Measurements from ENCODE around the gene SAP30L. TPM values are rescaled to one million over a fixed set of nuclear protein-coding genes. Genes with fewer than 3 reads are reported as not detected.

The SAP30L gene
- total and polyA plus RNA-seq, 12 donors = 14.4 to 38.3 (median 33.8) TPM

GRCh38 chr5:154421868-154422267 lies 23.9 kb upstream of the SAP30L start:
- Histone ChIP-seq H3K9me3 (peaks cover 0 to 13% (median 0%) of the 10 kb centered on the region in 11 donors), H3K36me3 (peaks cover 0 to 39% (median 4%) of the 10 kb centered on the region in 9 donors), H3K4me3 (no peak overlapping the region), H3K27ac (no peak overlapping the region), H3K27me3 (no peaks in the 10 kb centered on the region), H3K4me1 (no peaks in the 10 kb centered on the region)
- TF ChIP-seq CTCF (IDR thresholded peaks at IDR 0.05) = peak in 7 of 9 donors; percentile 31 to 50 (median 45)
- ATAC-seq (peak in 1 of 8 donors; percentile 33), DNase-seq (no peak)
- intact Hi-C loops (cut with DNase I) = no loop called here
- WGBS, 2 donors = 50 to 58% methylated on average over 1 of the region's 1 CpG

- H3K4me3 ChIP-seq = no peak overlapping the region
- H3K9me3 ChIP-seq = peaks cover 0 to 13% (median 0%) of the 10 kb centered on the region in 11 donors
- H3K27me3 ChIP-seq = no peaks in the 10 kb centered on the region
- H3K27ac ChIP-seq = no peak overlapping the region
- H3K4me1 ChIP-seq = no peaks in the 10 kb centered on the region
- ATAC-seq = no peak
- intact Hi-C loops (cut with DNase I) = no loop called here
- 86 to 87% methylated on average over 2 of the region's 2 CpGs for WGBS, 2 donors
- DNase-seq = no peak
- H3K36me3 ChIP-seq = peaks cover 0 to 34% (median under 1%) of the 10 kb centered on the region in 9 donors
- TF ChIP-seq CTCF (IDR thresholded peaks at IDR 0.05) = no peak
Observed at GRCh38 chr5:154422298-154422697, 23.5 kb upstream of the SAP30L start.

GRCh38 chr5:154428208-154428607 lies 17.6 kb upstream of the SAP30L start:
- peaks cover 0 to 5% (median 0%) of the 10 kb centered on the region in 11 donors for H3K9me3 ChIP-seq
- no peak for TF ChIP-seq CTCF (IDR thresholded peaks at IDR 0.05)
- no peaks in the 10 kb centered on the region for H3K27me3 ChIP-seq
- intact Hi-C loops (cut with DNase I) = no loop called here
- WGBS, 2 donors = 97 to 98% methylated on average over 3 of the region's 3 CpGs
- ATAC-seq = no peak
- H3K4me3 ChIP-seq = no peak overlapping the region
- no peak overlapping the region for H3K27ac ChIP-seq
- no peak for DNase-seq
- H3K4me1 ChIP-seq = no peaks in the 10 kb centered on the region
- H3K36me3 ChIP-seq = peaks cover 0 to 7% (median 0%) of the 10 kb centered on the region in 9 donors

- Histone ChIP-seq H3K27me3 (no peaks in the 10 kb centered on the region), H3K9me3 (no peaks in the 10 kb centered on the region), H3K4me3 (no peak overlapping the region), H3K4me1 (no peaks in the 10 kb centered on the region), H3K36me3 (peaks cover 0 to 16% (median 0%) of the 10 kb centered on the region in 9 donors), H3K27ac (no peak overlapping the region)
- TF ChIP-seq CTCF (IDR thresholded peaks at IDR 0.05) = no peak
- intact Hi-C loops (cut with DNase I) = no loop called here
- 98 to 100% methylated on average over 1 of the region's 1 CpG for WGBS, 2 donors
- ATAC-seq (no peak), DNase-seq (no peak)
Observed at GRCh38 chr5:154429341-154429740, 16.5 kb upstream of the SAP30L start.
